Ishikawa (cell line): ENCODE data around the gene CTNNA3.

Experiments used
- CEBPB ChIP-seq: IDR thresholded peaks from 2 replicates; pipeline ENCODE4 v1.6.1; 2012
- CREB1 ChIP-seq: IDR thresholded peaks from 2 replicates; pipeline ENCODE4 v1.6.1; 2012; ENCODE audit warnings: low read depth
- EGR1 ChIP-seq: IDR thresholded peaks from 2 replicates; pipeline ENCODE4 v1.6.1; 2012
- EP300 ChIP-seq: IDR thresholded peaks from 2 replicates; pipeline ENCODE4 v1.6.1; 2012; ENCODE audit warnings: borderline replicate concordance
- FOXM1 ChIP-seq: IDR thresholded peaks from 2 replicates; pipeline ENCODE4 v1.6.1; 2012; ENCODE audit warnings: low read depth, borderline replicate concordance
- MAX ChIP-seq: IDR thresholded peaks from 2 replicates; pipeline ENCODE4 v1.6.1; 2012
- NFIC ChIP-seq: IDR thresholded peaks from 2 replicates; pipeline ENCODE4 v1.6.1; 2012
- RAD21 ChIP-seq: IDR thresholded peaks from 2 replicates; pipeline ENCODE4 v1.6.1; 2012; ENCODE audit warnings: low read depth
- REST ChIP-seq: IDR thresholded peaks from 2 replicates; pipeline ENCODE4 v1.6.1; 2012; ENCODE audit warnings: low read depth, mild to moderate bottlenecking
- TAF1 ChIP-seq: IDR thresholded peaks from 2 replicates; pipeline ENCODE4 v1.6.1; 2012; ENCODE audit warnings: low read depth, mild to moderate bottlenecking
- TCF12 ChIP-seq: IDR thresholded peaks from 2 replicates; pipeline ENCODE4 v1.6.1; 2012; ENCODE audit warnings: low read depth
- TEAD4 ChIP-seq: IDR thresholded peaks from 2 replicates; pipeline ENCODE4 v1.6.1; 2012
- USF1 ChIP-seq: IDR thresholded peaks from 2 replicates; pipeline ENCODE4 v1.6.1; 2012
- YY1 ChIP-seq: IDR thresholded peaks from 2 replicates; pipeline ENCODE4 v1.6.1; 2012; ENCODE audit warnings: low read depth
- ZBTB7A ChIP-seq: IDR thresholded peaks from 2 replicates; pipeline ENCODE4 v1.6.1; 2012; ENCODE audit warnings: low read depth

CTNNA3 gene

GRCh38 chr10:66466622-66467021, 1229.4 kb downstream of the CTNNA3 start:
- TF ChIP-seq MAX: no peak
- TF ChIP-seq TEAD4: no peak
- no peak for TF ChIP-seq YY1
- no peak for TF ChIP-seq TCF12
- no peak for TF ChIP-seq USF1
- TF ChIP-seq REST: no peak
- no peak for TF ChIP-seq RAD21
- TF ChIP-seq FOXM1: no peak
- no peak for TF ChIP-seq EP300
- TF ChIP-seq CEBPB: no peak
- no peak for TF ChIP-seq CREB1
- no peak for TF ChIP-seq NFIC
- no peak for TF ChIP-seq EGR1
- no peak for TF ChIP-seq ZBTB7A
- no peak for TF ChIP-seq TAF1

GRCh38 chr10:66463611-66464010, 1232.4 kb downstream of the CTNNA3 start:
- TF ChIP-seq CEBPB (no peak), TEAD4 (no peak), REST (no peak), RAD21 (no peak)

GRCh38 chr10:66457629-66458028, 1238.4 kb downstream of the CTNNA3 start:
- TF ChIP-seq FOXM1 (no peak), EGR1 (no peak), CEBPB (no peak), NFIC (no peak), REST (no peak), YY1 (no peak), TCF12 (no peak), TEAD4 (no peak), ZBTB7A (no peak), MAX (no peak), USF1 (no peak), CREB1 (no peak), RAD21 (no peak), TAF1 (no peak)

GRCh38 chr10:66455304-66455703, 1240.7 kb downstream of the CTNNA3 start:
- TF ChIP-seq USF1 (no peak), REST (no peak), EP300 (no peak), MAX (no peak), FOXM1 (no peak), CREB1 (no peak), ZBTB7A (no peak), TCF12 (no peak), TAF1 (no peak), RAD21 (no peak), CEBPB (no peak), TEAD4 (no peak), EGR1 (no peak), NFIC (no peak), YY1 (no peak)
